H1 (cell line): Measurements from ENCODE around the gene ACHE. TPM values are rescaled to one million over a fixed set of nuclear protein-coding genes. Genes with fewer than 3 reads are reported as not detected.

Experiments
- BACH1 ChIP-seq: IDR thresholded peaks from 2 replicates; pipeline ENCODE4 v1.6.1; 2012; ENCODE audit warnings: low read length, improper control_type of control experiment
- CTBP2 ChIP-seq: IDR thresholded peaks from 2 replicates; pipeline ENCODE4 v1.7.0; 2011; ENCODE audit warnings: borderline replicate concordance, mild to moderate bottlenecking, moderate library complexity, mixed read lengths, low read length; ENCODE audit not compliant: insufficient read depth, insufficient read length
- CTCF ChIP-seq, 3 experiments: IDR thresholded peaks; 1 replicate in 2 of 3; 2 replicates in 1 of 3; pipeline versions ENCODE4 v1.5.1 to v1.6.1; 2011; ENCODE audit warnings: low read length in 3 of 3, mild to moderate bottlenecking in 3 of 3, inconsistent platforms in 2 of 3, low read depth in 1 of 3, moderate library complexity in 1 of 3; ENCODE audit not compliant: insufficient read depth in 1 of 3; ENCODE audit errors: control extremely low read depth in 1 of 3
- MAX ChIP-seq: IDR thresholded peaks from 2 replicates; pipeline ENCODE4 v1.6.1; 2012; ENCODE audit warnings: inconsistent platforms
- NANOG ChIP-seq: IDR thresholded peaks from 2 replicates; pipeline ENCODE4 v1.6.1; 2011; ENCODE audit warnings: low read length, low read depth, mild to moderate bottlenecking, inconsistent platforms; ENCODE audit not compliant: insufficient read depth, poor library complexity, severe bottlenecking
- NRF1 ChIP-seq: IDR thresholded peaks from 2 replicates; pipeline ENCODE4 v1.6.1; 2011; ENCODE audit warnings: mild to moderate bottlenecking, low read depth, low read length, improper control_type of control experiment
- polyA plus RNA-seq, 7 experiments: library from polyadenylated mRNA; depleted of rRNA in 3 of 7; stranded (reverse) in 5 of 7; unstranded in 2 of 7; fragments of >200 nt in 5 of 7; fragments of 200-250 nt in 2 of 7; gene quantifications; 1 replicate in 5 of 7; 2 replicates in 1 of 7; 4 replicates in 1 of 7; pipeline versions ENCODE4 v1.2.1 to v1.2.3, GENCODE V29; 2011 to 2013; ENCODE audit warnings: missing spikeins in 2 of 7, mixed read lengths in 2 of 7
- total RNA-seq: library from RNA; stranded (reverse); fragmentation: NEBNext Ultra II Directional; extraction: Animal tissue kit (Norgen Biotek cat#: 25700); gene quantifications from 2 replicates; pipeline ENCODE4 v1.2.1, GENCODE V29; 2021

Gene ACHE
- total and polyA plus RNA-seq, 2 of the 8 experiments (the other 6 are each of a cell fraction or from before 2014, with no cell fraction given) = 1.4 to 4.3 TPM

- TF ChIP-seq CTCF (IDR thresholded peaks at IDR 0.05; ENCODE audit: control extremely low read depth in 1 of 3, insufficient read depth in 1 of 3, low read depth in 1 of 3, low read length in 3 of 3) (peak in 2 of 3 experiments; percentile 72 to 76; a peak in 3 of 4 replicates), NANOG (no peak), CTBP2 (no peak), BACH1 (peak; percentile 84), MAX (peak; percentile 64; the same call in 1 of the 2 replicates), NRF1 (no peak)
These were observed 1.3 kb upstream of the ACHE start (continued) for GRCh38 chr7:100896732-100897608.
